ENCODE results near the gene TSTD2.

TSTD2 gene

GRCh38 chr9:97560154-97560553, 73.0 kb downstream of the TSTD2 start:
- DNase-seq = no peak

- DNase-seq = no peak
Measured at GRCh38 chr9:97559111-97559514, 74.1 kb downstream of the TSTD2 start.

- no peak for DNase-seq
Measured at GRCh38 chr9:97558701-97559101, 74.5 kb downstream of the TSTD2 start.

- no peak for DNase-seq
Measured at GRCh38 chr9:97557606-97558095, 75.5 kb downstream of the TSTD2 start.

GRCh38 chr9:97556721-97557605, 76.2 kb downstream of the TSTD2 start:
- DNase-seq = no peak

GRCh38 chr9:97556036-97556720, 77.0 kb downstream of the TSTD2 start:
- no peak for DNase-seq

GRCh38 chr9:97555164-97555563, 78.0 kb downstream of the TSTD2 start:
- DNase-seq = no peak

GRCh38 chr9:97554566-97555075, 78.5 kb downstream of the TSTD2 start:
- no peak for DNase-seq

- no peak for DNase-seq
Measured at GRCh38 chr9:97553841-97554240, 79.3 kb downstream of the TSTD2 start.

GRCh38 chr9:97553141-97553540, 80.0 kb downstream of the TSTD2 start:
- no peak for DNase-seq

- DNase-seq = no peak
Measured at GRCh38 chr9:97551308-97551707, 81.9 kb downstream of the TSTD2 start.

GRCh38 chr9:97550386-97550785, 82.8 kb downstream of the TSTD2 start:
- DNase-seq = no peak
